Measurements from ENCODE around the gene TMEM270. TPM values are rescaled to one million over a fixed set of nuclear protein-coding genes. Genes with fewer than 3 reads are reported as not detected.

TMEM270 gene
- total RNA-seq, 4 donors from 2014 or later = not detected

DNA sequence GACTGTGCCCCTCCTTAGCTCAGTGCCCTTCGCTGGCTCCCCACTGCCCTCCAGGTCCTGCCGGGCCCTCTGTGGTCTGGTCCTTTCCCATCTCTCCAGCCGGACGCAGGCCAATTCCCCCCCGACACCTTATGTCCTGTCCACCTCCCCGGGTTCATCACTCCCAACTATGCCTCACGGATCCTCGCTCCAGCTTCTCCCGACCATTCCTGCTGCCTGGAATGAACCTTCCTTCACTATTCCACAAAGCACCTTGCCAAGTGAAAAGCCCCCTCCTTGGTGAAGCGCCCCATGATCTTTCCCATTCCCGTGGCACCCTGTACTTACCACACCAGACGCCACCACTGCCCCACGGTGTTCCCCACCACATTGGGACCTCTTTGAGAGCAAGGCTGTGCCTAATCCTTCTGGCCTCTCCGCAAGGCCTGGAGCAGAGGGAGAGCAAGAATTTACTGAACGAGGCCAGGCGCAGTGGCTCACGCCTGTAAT is 47.2 kb downstream of the TMEM270 start:
- TF ChIP-seq, protein P1, sequence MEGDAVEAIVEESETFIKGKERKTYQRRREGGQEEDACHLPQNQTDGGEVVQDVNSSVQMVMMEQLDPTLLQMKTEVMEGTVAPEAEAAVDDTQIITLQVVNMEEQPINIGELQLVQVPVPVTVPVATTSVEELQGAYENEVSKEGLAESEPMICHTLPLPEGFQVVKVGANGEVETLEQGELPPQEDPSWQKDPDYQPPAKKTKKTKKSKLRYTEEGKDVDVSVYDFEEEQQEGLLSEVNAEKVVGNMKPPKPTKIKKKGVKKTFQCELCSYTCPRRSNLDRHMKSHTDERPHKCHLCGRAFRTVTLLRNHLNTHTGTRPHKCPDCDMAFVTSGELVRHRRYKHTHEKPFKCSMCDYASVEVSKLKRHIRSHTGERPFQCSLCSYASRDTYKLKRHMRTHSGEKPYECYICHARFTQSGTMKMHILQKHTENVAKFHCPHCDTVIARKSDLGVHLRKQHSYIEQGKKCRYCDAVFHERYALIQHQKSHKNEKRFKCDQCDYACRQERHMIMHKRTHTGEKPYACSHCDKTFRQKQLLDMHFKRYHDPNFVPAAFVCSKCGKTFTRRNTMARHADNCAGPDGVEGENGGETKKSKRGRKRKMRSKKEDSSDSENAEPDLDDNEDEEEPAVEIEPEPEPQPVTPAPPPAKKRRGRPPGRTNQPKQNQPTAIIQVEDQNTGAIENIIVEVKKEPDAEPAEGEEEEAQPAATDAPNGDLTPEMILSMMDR (IDR thresholded peaks at IDR 0.05; ENCODE audit: low read depth) = no peak

DNA sequence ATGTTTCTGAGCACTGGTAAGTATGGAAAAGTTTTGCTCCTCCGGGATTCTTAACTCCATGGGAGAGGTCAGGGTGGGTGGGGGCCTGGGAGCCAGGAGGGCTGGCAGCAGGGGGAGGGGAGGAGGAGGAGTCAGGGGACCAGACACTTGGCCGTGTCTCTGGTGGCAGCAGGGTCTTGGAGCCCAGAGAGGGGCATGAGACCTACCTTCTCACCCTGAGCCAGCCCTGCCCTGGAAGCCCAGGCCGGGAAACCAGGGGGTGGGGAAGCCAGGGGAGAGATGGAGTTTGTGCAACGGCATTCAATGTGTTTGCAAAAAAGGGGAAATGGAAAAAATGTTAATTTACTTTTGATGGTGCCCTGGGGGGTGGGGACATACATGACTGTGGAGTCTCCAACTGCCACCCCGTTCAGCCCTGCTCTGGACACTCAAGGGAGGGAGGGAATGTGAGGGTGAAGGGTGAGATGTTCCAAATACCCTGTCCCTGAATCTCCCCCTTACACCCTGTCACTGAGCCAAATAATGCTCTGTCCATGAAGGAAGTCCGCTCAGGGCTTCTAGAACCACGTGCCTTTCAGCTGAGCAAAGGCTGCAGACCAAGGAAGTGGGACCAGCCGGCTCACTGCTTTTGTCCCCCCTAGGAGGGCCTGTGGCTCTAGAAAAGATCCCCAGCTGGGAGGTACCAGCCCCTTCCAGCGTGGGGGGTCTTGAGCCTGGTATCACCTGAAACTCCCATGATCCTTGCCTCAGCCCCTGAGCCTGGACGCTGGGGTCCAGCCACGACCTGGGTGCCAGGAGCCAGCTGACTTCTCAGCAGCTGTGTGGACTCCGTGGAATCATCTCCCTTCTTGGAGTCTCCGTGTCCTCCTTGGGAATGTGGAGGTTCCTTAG is 48.3 kb downstream of the TMEM270 start:
- TF ChIP-seq, protein P1 (IDR thresholded peaks at IDR 0.05; ENCODE audit: low read depth) = no peak

DNA sequence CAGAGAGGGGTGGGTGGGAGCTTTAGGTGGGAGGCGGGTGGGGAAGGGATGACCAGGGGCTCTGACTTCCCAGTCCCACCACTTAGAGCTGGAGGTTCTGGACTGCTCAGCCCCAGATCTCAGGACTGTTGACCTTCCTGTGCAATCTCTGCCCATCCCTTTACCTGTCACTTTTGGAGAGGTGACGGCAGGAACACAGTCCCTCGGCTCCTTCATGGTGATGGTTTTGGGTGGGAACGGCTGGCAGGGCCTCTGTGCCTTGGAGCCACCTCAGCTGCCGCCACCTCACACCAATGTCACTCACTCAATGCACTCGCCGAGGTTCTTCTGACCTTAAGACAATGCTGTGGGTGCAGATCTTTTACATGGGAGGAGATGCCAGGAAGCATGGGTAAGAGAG is 49.0 kb downstream of the TMEM270 start:
- TF ChIP-seq, protein P1 (IDR thresholded peaks at IDR 0.05; ENCODE audit: low read depth) = no peak

DNA sequence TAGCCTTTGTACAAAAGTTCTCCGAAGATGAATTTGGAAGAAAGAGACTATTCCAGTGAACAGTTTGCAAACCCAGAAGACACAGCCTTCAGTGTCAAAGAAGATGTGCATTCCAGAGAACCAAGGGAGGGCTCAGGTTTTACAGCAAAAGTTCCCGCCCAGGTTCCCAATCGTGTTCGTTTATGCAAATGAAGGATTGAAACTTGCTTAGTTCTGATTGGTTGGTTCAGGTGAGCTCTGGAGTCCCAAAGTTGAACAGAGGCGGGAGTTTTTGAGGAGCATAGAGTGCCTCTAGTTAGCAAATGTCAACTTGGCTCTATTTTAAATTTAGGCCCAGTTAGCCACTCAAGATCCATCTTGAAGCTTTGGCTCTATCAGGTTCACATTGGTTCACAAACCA is 51.3 kb downstream of the TMEM270 start:
- TF ChIP-seq, protein P1 (IDR thresholded peaks at IDR 0.05; ENCODE audit: low read depth) = no peak

Other genes starting within 250 kb of the TMEM270 start
- 100 to 1,000 TPM in 2 of 4 donors, 10 to 100 TPM in 2; 38.6 to 385 (median 85.1) TPM for gene MLXIPL, start 236.6 kb upstream of the TMEM270 start, total RNA-seq
- 1 to 10 TPM in 3 of 4 donors, not detected in 1; 2.6 to 3.7 (median 3.3) TPM for gene VPS37D, start 193.3 kb upstream of the TMEM270 start, total RNA-seq
- gene DNAJC30, start 177.7 kb upstream of the TMEM270 start, total RNA-seq = 1 to 10 TPM; 2.6 to 7.3 (median 3.4) TPM
- 10 to 100 TPM; 24.0 to 41.1 (median 32.8) TPM for gene BUD23, start 177.6 kb upstream of the TMEM270 start, total RNA-seq
- gene STX1A, start 141.5 kb upstream of the TMEM270 start, total RNA-seq = 10 to 100 TPM in 1 of 4 donors, 1 to 10 TPM in 3; 2.2 to 12.2 (median 3.4) TPM
- 10 to 100 TPM in 2 of 4 donors, 1 to 10 TPM in 2; 8.5 to 13.8 (median 11.5) TPM for gene ABHD11, start 122.4 kb upstream of the TMEM270 start, total RNA-seq
- not detected for gene CLDN3, start 90.9 kb upstream of the TMEM270 start, total RNA-seq
- 1 to 10 TPM in 2 of 4 donors, under 1 TPM in 1, not detected in 1; 0.68 to 3.5 (median 1.3) TPM for gene CLDN4, start 30.2 kb upstream of the TMEM270 start, total RNA-seq
- gene METTL27, start 18.6 kb upstream of the TMEM270 start, total RNA-seq = 1 to 10 TPM; 2.1 to 7.9 (median 2.4) TPM
- 100 to 1,000 TPM in 2 of 4 donors, 10 to 100 TPM in 2; 29.6 to 224 (median 108) TPM for gene ELN, start 167.0 kb downstream of the TMEM270 start, total RNA-seq
- gene LIMK1, start 222.6 kb downstream of the TMEM270 start, total RNA-seq = 10 to 100 TPM in 2 of 4 donors, 1 to 10 TPM in 2; 6.4 to 37.6 (median 9.8) TPM

All from subcutaneous adipose tissue (tissue), 4 donors.